IgD-negative memory B cell (primary cell): Measurements from ENCODE around the gene LRRC4C. TPM values are rescaled to one million over a fixed set of nuclear protein-coding genes. Genes with fewer than 3 reads are reported as not detected.
"Not testable (repeated sequence)": the region's sequence is repeated elsewhere in the genome, so short reads cannot be mapped to it uniquely, and the experiment has no call there.

ENCODE experiments used
- H3K27ac Mint-ChIP-seq, 3 donors: one replicate each; pipeline ENCODE4 v1.8.0; 2020 to 2022; ENCODE audit warnings: mild to moderate bottlenecking in 3 of 3, mixed read lengths in 3 of 3, moderate library complexity in 1 of 3
- H3K27me3 Mint-ChIP-seq: one replicate; pipeline ENCODE4 v1.8.0; 2021; ENCODE audit warnings: mixed read lengths
- H3K36me3 Mint-ChIP-seq: one replicate; pipeline ENCODE4 v1.8.0; 2020; ENCODE audit warnings: mild to moderate bottlenecking, mixed read lengths
- H3K4me1 Mint-ChIP-seq, 3 donors: one replicate each; pipeline ENCODE4 v1.8.0; 2020 to 2022; ENCODE audit warnings: mixed read lengths in 3 of 3, mild to moderate bottlenecking in 1 of 3
- H3K4me3 Mint-ChIP-seq, 4 donors: one replicate each; pipeline ENCODE4 v1.8.0; 2020 to 2022; ENCODE audit warnings: mild to moderate bottlenecking in 4 of 4, mixed read lengths in 4 of 4, moderate library complexity in 3 of 4
- H3K9me3 Mint-ChIP-seq, 3 donors: one replicate each; pipeline ENCODE4 v1.8.0; 2020 to 2021; ENCODE audit warnings: mixed read lengths in 3 of 3, mild to moderate bottlenecking in 1 of 3
- polyA plus RNA-seq: library from polyadenylated mRNA; unstranded; fragments of 300-500 nt; fragmentation: Illumina TruSeq; gene quantifications from one replicate; pipeline ENCODE4 v1.2.3, GENCODE V29; 2021

Gene LRRC4C
- polyA plus RNA-seq, 1 donor from 2014 or later = not detected

DNA sequence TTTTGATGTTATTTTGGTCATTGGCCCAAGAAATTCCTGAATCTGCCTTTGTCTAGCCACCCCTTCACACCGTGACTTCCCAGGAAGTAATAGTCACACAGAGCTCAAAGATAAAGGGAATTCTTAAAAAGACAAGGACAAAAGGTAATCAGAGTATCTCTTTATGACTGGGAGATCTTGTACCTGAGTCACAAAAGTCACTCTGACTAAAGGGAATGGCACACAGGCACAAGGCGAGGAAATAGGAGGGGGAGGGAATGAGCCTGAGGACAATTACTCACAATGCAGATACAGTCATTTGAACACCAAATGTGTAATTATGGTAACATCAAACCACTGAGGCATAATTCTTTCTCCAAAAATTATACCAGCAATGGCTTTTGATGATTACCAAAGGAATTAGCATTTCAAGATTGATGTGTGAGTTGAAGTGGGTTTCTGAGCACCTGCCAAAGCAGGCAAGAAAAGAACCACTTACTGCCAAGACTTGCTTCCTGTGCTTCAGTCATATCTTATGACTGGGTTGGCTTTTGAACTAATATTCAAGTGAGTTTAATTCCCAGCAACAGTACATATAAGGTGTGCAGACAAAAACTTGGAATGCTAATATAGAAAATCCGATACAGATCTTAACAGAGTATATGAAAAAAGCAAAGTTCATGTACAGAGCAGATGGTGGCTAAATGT, 856.4 kb downstream of the LRRC4C start:
- Mint-ChIP-seq H3K27ac (no peak overlapping the region), H3K4me3 (no peak overlapping the region), H3K4me1 (no peaks in the 10 kb centered on the region), H3K9me3 (peaks cover 8 to 19% (median 13%) of the 10 kb centered on the region in 3 donors), H3K36me3 (no peaks in the 10 kb centered on the region), H3K27me3 (no peaks in the 10 kb centered on the region)

DNA sequence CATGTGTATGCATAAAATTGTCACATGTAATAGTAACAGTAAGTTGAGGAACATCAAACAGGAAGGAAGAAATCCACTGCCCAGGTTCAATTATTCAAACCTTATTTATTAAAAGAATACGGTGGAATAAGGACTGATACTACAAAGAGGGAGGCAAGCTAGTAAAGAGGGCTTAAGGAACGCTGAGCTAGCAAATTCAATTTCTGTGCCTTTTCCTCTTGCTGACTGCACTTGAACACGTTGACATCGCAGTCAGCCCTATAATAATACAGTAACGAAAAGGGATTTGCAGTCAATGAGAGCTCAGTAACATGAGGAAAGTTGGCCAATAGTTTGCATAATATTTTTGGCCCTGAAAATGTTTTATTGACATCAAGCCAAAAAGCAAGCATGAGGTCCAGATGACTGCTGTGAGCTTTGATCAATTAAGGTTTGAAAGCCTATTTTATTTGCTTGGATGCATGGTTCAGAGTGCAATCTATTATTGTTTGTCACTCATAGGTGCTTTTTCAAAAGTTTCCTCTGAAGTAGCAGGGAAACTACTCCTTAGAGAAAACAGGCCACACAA, 861.8 kb downstream of the LRRC4C start:
- H3K27ac Mint-ChIP-seq = no peak overlapping the region
- no peaks in the 10 kb centered on the region for H3K4me1 Mint-ChIP-seq
- H3K27me3 Mint-ChIP-seq = no peaks in the 10 kb centered on the region
- no peaks in the 10 kb centered on the region for H3K36me3 Mint-ChIP-seq
- H3K4me3 Mint-ChIP-seq = no peak overlapping the region
- H3K9me3 Mint-ChIP-seq = peaks cover 0 to 5% (median 4%) of the 10 kb centered on the region in 3 donors

DNA sequence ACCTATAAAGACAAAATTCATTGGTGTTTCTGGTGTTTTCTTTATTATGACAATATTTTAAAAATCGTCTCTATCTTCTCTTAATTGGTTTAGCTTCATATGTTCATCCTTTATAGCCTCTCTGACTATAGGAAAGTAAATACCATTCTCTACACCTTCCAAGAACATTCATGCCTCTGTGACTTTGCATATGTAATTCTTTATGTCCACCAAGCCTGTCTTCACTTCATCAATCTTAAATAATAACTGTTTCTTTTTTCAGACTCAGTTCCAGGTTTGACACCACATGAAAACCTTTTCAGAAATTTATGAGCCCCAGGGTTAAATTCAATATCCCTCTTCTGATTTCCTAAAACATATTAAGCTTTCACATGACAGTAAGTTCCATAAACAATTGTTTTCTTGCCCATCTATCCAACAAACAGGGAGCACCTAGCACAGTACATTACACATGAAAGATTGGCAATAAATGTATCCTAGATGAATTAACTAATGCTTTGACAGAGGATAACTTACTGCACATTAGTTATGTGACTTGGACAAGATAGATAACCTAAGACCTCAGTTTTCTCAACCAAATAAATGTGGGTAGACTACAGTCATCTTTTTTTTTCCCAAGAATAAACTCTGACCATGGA, 886.1 kb downstream of the LRRC4C start:
- no peaks in the 10 kb centered on the region for H3K36me3 Mint-ChIP-seq
- no peaks in the 10 kb centered on the region for H3K4me1 Mint-ChIP-seq
- H3K9me3 Mint-ChIP-seq = peaks cover 0 to 8% (median 4%) of the 10 kb centered on the region in 3 donors
- H3K4me3 Mint-ChIP-seq = no peak overlapping the region
- no peak overlapping the region for H3K27ac Mint-ChIP-seq
- H3K27me3 Mint-ChIP-seq = no peaks in the 10 kb centered on the region

DNA sequence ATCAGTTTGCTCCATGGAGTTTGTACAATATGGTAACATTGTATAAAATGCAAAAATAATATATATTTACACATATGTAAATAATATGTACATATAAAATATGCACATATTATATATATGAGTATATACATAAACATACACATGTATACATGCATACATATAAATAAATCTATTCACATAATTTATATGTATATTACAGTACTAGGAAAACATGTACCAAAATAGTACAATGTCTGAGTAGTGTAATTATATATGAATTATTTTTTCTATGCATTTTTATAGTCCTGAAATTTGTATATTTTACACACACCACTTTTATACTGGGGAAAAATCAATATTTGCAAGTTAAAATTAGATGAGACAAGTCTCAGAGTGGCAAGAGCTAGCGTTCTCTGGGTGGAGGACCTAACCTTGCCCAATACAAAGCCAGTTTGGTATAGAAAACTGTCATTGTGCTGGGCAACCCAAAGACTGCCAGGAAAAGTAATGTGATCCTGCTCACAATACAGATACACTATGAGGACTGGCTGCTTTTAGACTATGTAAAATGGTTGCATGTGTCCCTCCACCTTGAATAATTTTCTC, 889.4 kb downstream of the LRRC4C start:
- Mint-ChIP-seq H3K4me3 (no peak overlapping the region), H3K27ac (no peak overlapping the region), H3K4me1 (no peaks in the 10 kb centered on the region), H3K36me3 (no peaks in the 10 kb centered on the region), H3K9me3 (peaks cover 0 to 6% (median 2%) of the 10 kb centered on the region in 3 donors), H3K27me3 (no peaks in the 10 kb centered on the region)

DNA sequence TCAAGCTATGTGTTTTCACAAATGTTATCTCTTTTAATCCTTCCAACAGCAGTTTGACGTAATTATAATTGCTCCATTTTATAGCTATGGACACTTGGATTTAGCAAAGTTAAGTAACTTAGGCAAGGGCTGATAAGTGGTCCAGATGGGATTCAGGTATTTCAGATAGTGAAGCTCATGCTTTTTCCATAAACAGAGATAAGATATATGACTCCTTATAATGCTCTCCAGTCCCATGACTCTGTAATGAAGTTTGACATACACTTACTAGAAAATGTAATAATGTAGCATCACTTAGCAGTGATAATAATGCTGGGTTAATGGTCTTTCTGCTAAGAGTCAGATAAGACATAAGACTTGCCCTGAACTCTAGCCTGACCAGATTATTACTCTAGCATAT, 892.1 kb downstream of the LRRC4C start:
- Mint-ChIP-seq H3K27ac (no peak overlapping the region), H3K4me3 (no peak overlapping the region), H3K9me3 (peaks cover 0 to 10% (median 0%) of the 10 kb centered on the region in 3 donors), H3K4me1 (no peaks in the 10 kb centered on the region), H3K27me3 (no peaks in the 10 kb centered on the region), H3K36me3 (no peaks in the 10 kb centered on the region)

DNA sequence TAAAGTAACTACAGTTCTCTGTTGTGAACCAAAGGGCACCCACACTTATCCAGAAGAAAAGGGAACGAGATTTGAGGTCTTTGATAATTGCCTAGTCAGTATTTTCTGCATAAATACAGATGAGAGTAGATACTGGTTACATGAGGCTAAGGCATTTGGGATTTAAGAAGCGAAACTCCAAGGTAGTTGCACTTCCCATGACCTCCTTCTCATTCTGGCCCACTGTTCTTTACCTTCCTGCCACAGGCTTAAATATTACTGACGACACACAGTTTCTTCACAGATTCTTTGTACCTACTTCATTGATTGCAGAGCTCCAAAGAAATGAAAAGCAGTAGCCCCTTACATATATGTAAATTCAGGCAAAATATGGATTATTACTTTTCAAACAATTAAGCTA, 915.3 kb downstream of the LRRC4C start:
- H3K27ac Mint-ChIP-seq = no peak overlapping the region
- no peak overlapping the region for H3K4me3 Mint-ChIP-seq
- peaks cover 4 to 5% (median 5%) of the 10 kb centered on the region in 3 donors for H3K9me3 Mint-ChIP-seq
- no peaks in the 10 kb centered on the region for H3K27me3 Mint-ChIP-seq
- peaks cover 3% of the 10 kb centered on the region for H3K36me3 Mint-ChIP-seq
- no peaks in the 10 kb centered on the region for H3K4me1 Mint-ChIP-seq

DNA sequence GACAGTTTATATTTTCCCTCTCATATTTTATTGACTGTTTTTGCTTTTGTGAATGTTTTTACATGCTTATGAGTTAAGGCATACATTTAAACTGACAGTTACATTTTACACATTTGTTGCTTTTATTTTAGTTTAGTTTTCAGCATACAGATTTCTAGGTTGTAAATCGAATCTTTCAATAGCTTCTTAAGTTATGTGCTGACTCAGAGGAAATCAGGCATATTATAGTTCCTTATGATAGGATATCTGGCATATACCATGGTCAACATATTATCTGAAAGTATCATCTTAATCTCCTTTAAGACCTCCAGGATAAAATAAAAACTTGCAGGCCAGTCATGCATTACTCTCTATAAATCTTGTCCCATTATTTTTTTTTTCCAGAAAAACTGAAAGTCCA, 916.6 kb downstream of the LRRC4C start:
- Mint-ChIP-seq H3K4me3 (no peak overlapping the region), H3K4me1 (no peaks in the 10 kb centered on the region), H3K27ac (no peak overlapping the region), H3K9me3 (peaks cover 0 to 5% (median 4%) of the 10 kb centered on the region in 3 donors), H3K27me3 (no peaks in the 10 kb centered on the region), H3K36me3 (peaks cover 3% of the 10 kb centered on the region)

DNA sequence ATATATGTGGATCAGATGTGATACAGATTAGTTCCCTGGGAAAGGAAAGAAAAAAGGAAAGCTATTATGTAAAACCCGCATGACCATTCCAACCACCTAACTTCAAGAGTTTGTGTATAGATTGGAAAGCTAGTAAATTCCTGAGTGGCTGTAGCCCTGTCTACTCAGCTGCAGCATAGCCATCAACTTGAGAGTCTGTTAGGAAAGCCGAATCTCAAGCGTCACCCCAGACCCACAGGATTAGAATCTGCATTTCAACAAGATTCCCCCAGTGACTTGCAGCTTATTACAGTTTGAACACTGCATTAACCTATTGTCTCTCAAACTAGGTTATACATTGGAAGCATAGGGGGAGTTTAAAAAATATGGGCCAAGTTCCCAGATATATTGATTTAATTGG, 921.7 kb downstream of the LRRC4C start:
- Mint-ChIP-seq H3K27ac (no peak overlapping the region), H3K4me1 (no peaks in the 10 kb centered on the region), H3K36me3 (peaks cover 3% of the 10 kb centered on the region), H3K9me3 (peaks cover 2 to 5% (median 3%) of the 10 kb centered on the region in 3 donors), H3K4me3 (no peak overlapping the region), H3K27me3 (no peaks in the 10 kb centered on the region)

DNA sequence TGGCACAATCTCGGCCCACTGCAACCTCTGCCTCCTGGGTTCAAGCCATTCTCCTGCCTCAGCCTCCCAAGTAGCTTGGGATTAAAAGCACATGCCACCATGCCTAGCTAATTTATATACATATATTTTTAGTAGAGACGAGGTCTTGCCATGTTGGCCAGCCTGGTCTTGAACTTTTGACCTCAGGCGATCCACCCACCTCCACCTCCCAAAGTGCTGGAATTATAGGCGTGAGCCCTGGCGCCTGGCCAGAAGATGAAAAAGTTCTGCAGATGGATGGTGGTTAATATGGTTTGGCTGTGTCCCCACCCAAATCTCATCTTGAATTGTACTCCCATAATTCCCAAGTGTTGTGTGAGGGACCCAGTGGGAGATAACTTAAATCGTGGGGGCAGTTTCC, 937.4 kb downstream of the LRRC4C start:
- H3K27ac Mint-ChIP-seq, H3K4me3 Mint-ChIP-seq, H3K4me1 Mint-ChIP-seq, H3K27me3 Mint-ChIP-seq, H3K36me3 Mint-ChIP-seq: not testable (repeated sequence)
- H3K9me3 Mint-ChIP-seq = peaks cover 3 to 18% (median 6%) of the 10 kb centered on the region in 3 donors

DNA sequence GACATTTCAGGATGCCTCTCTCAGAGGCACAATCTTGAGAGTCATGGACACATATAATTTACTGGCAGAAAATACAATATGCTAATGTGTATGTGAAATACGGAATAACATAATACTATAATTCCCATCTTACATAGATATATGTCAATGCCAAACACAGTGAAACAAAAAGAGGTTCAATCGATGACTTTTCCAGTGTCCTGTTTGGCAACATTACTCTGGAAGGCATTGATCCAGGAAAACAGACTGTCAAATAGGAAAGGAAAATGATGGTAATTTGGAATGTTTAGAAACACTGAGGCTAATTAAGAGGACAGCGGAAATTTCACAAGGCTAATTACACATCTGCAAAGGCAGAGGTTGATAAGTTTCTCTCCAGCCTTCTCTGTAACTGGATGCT, 942.3 kb downstream of the LRRC4C start:
- Mint-ChIP-seq H3K27ac (no peak overlapping the region), H3K36me3 (no peaks in the 10 kb centered on the region), H3K27me3 (no peaks in the 10 kb centered on the region), H3K4me3 (no peak overlapping the region), H3K9me3 (peaks cover 6 to 9% (median 7%) of the 10 kb centered on the region in 3 donors), H3K4me1 (no peaks in the 10 kb centered on the region)

DNA sequence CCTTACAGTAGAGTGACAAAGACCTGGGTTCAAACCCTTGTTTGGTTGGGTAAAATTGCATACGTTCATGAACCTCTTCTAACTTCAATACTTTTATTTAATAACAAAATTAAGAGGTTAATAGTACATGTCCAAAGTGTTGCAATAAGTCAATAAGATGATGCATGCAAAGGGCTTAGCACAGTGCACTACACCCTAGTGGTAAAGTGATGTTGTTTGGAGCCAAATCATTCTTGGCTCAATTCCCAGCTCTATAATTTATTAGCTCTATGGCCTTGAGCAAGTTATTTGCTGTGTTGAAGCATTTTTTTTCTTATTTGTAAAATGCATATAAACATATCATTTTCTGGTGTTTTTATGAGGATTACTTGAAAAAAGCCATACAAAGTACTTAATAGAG, 945.3 kb downstream of the LRRC4C start:
- Mint-ChIP-seq H3K27ac (no peak overlapping the region), H3K9me3 (peaks cover 2 to 7% (median 6%) of the 10 kb centered on the region in 3 donors), H3K27me3 (no peaks in the 10 kb centered on the region), H3K4me3 (no peak overlapping the region), H3K4me1 (no peaks in the 10 kb centered on the region), H3K36me3 (no peaks in the 10 kb centered on the region)

DNA sequence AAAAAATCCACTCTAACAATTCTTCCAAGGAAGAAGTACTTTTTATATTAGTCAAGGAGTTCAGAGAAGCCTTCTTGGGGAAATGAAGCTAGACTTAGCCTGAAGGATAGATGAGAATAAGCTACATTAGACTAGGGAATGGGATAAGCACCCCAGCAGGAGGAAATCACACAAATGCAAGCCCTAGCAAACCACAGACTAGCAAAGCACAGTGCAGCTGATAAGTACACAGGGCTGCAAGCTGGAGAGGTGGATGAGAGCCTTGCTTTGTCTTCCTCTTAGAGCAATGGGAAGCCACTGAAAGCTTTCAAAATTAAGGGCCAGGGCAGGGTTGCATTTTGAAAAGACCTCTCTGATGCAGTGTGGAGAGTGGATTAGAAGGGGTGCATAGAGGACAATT, 946.2 kb downstream of the LRRC4C start:
- H3K27ac Mint-ChIP-seq = no peak overlapping the region
- H3K9me3 Mint-ChIP-seq = peaks cover 0 to 6% (median 6%) of the 10 kb centered on the region in 3 donors

DNA sequence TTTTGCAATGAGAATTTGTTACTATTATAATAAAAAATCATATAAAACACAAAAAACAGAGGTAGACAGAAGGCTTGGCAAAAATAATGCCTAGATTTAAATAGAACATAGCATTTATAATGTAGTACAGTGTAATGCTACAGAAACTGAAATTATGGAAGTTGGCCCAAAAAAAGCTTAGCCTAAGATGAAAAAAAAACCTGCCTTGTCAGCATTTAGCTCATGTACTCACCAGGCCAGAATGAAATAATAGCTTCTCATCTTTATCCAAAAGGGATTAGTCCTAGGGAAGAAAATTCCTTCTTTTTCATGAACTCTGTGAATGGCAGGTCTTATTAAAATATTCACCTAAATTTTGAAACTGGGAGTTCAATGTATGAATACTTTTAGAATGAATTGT, 951.1 kb downstream of the LRRC4C start:
- H3K4me3 Mint-ChIP-seq = no peak overlapping the region
- H3K27ac Mint-ChIP-seq = no peak overlapping the region
- H3K9me3 Mint-ChIP-seq = peaks cover 0 to 9% (median 0%) of the 10 kb centered on the region in 3 donors
- no peaks in the 10 kb centered on the region for H3K36me3 Mint-ChIP-seq
- no peaks in the 10 kb centered on the region for H3K4me1 Mint-ChIP-seq
- H3K27me3 Mint-ChIP-seq = no peaks in the 10 kb centered on the region

More for the DNA sequence above, 946.2 kb downstream of the LRRC4C start:
- no peak overlapping the region for H3K4me3 Mint-ChIP-seq
- no peaks in the 10 kb centered on the region for H3K36me3 Mint-ChIP-seq
- no peaks in the 10 kb centered on the region for H3K4me1 Mint-ChIP-seq
- H3K27me3 Mint-ChIP-seq = no peaks in the 10 kb centered on the region

DNA sequence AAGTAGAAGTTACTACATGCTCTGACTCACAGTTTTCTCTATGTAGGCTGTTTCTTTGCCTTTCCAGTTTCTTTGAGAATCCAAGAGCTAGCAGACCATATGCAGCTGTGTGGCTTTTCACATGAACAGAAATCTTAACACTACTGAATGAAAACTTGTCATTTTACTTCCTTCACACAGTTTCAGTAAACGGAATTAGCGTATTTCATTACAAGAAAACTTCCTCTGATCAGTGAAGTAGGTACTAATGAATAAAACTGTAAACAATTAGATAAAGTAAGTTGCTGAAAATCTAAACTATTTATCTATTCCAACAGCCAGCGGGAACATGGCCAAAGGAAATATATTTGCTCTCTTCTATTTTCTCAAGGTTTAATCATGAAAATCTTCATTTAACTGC, 953.2 kb downstream of the LRRC4C start:
- Mint-ChIP-seq H3K27ac (no peak overlapping the region), H3K36me3 (no peaks in the 10 kb centered on the region), H3K4me1 (no peaks in the 10 kb centered on the region), H3K4me3 (no peak overlapping the region), H3K27me3 (no peaks in the 10 kb centered on the region), H3K9me3 (peaks cover 3 to 7% (median 7%) of the 10 kb centered on the region in 3 donors)

DNA sequence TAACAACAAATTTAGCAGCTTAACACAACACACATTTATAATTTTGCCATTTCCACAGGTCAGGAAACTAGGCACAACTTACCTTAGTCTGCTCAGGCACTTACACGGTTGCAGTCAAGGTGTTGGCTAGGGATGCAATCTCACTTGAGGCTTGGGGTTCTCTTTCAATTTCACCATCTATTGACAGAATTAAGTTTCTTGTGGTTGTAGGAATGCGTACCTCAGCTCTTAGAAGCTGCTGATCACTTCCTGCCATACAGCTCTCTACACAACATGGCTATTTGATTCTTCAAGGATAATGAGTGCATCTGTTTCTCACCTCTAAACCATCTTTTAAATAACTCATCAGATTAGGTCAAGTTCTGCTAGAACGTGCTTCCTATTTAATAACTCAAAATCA, 968.1 kb downstream of the LRRC4C start:
- peaks cover 2 to 11% (median 2%) of the 10 kb centered on the region in 3 donors for H3K9me3 Mint-ChIP-seq
- no peak overlapping the region for H3K4me3 Mint-ChIP-seq
- H3K36me3 Mint-ChIP-seq = no peaks in the 10 kb centered on the region
- H3K27me3 Mint-ChIP-seq = no peaks in the 10 kb centered on the region
- no peaks in the 10 kb centered on the region for H3K4me1 Mint-ChIP-seq
- peak overlapping the region in 1 of 3 donors; percentile 10 for H3K27ac Mint-ChIP-seq
